ENCODE measurements around the gene STN1.

DNA sequence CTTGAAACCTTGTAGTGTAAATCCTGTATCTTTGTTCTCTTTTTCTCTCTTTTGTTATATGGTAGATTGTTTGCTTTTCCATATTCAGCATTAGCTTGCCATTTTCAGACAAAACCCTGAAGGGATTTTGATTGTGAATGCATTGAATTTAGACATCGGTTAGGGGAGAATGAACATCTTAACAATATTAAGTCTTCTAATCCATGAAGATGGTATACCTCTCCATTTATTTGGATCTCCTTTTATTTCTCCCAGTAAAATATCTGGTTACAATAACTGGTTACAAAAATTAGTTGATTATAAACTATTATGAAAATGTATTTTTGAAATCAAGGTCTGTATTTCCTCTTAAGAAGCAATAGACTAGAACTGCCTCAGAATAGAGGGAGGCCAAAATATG lies 36.6 kb upstream of the STN1 start:
- TF ChIP-seq GATA3 (IDR thresholded peaks at IDR 0.05; ENCODE audit: low read depth, low read length) (no peak), GATA2 (IDR thresholded peaks at IDR 0.05; ENCODE audit: low read depth, low read length) (no peak)

All from SH-SY5Y (cell line).